Neutrophil (primary cell): ENCODE measurements around the gene NDUFA1.
"Not testable (repeated sequence)": the region's sequence is repeated elsewhere in the genome, so short reads cannot be mapped to it uniquely, and the experiment has no call there.

Source experiments
- H3K27ac ChIP-seq: fragments of 200-600 bp; sonication (generic); 2 replicates; pipeline ENCODE4 v1.5.1; 2016; ENCODE audit warnings: mild to moderate bottlenecking, moderate library complexity
- H3K27me3 ChIP-seq: fragments of 200-600 bp; sonication (generic); 2 replicates; pipeline ENCODE4 v1.6.0; 2016; ENCODE audit warnings: mild to moderate bottlenecking
- H3K36me3 ChIP-seq: fragments of 200-600 bp; sonication (generic); 2 replicates; pipeline ENCODE4 v1.5.1; 2017
- H3K4me1 ChIP-seq, 2 experiments: fragments of 200-600 bp in 1 of 2; sonication (generic) in 1 of 2; 1 replicate in 1 of 2; 2 replicates in 1 of 2; pipeline versions ENCODE4 v1.5.1 to v1.6.1; 2013 to 2016; ENCODE audit warnings: low read depth in 1 of 2, low read length in 1 of 2, mild to moderate bottlenecking in 1 of 2, moderate library complexity in 1 of 2; ENCODE audit not compliant: control insufficient read depth in 1 of 2, insufficient read depth in 1 of 2
- H3K4me3 ChIP-seq, 2 experiments: fragments of 200-600 bp in 1 of 2; sonication (generic) in 1 of 2; 1 replicate in 1 of 2; 2 replicates in 1 of 2; pipeline ENCODE4 v1.5.1; 2013 to 2016; ENCODE audit warnings: low read depth in 1 of 2, low read length in 1 of 2, mild to moderate bottlenecking in 1 of 2, moderate library complexity in 1 of 2
- H3K9me3 ChIP-seq: fragments of 200-600 bp; sonication (generic); 2 replicates; pipeline ENCODE4 v1.5.1; 2016
- CTCF ChIP-seq: fragments of 200-600 bp; sonication (generic); IDR thresholded peaks from 2 replicates; pipeline ENCODE4 v1.5.1; 2016; ENCODE audit warnings: antibody characterized with exemption

The NDUFA1 gene

GRCh38 chrX:119919835-119920585 lies 48.4 kb downstream of the NDUFA1 start:
- no peaks in the 10 kb centered on the region for H3K4me1 ChIP-seq
- peaks cover 15% of the 10 kb centered on the region for H3K36me3 ChIP-seq
- no peak overlapping the region for H3K4me3 ChIP-seq
- no peaks in the 10 kb centered on the region for H3K27me3 ChIP-seq
- no peaks in the 10 kb centered on the region for H3K9me3 ChIP-seq
- H3K27ac ChIP-seq = no peak overlapping the region
- no peak for TF ChIP-seq CTCF

DNA sequence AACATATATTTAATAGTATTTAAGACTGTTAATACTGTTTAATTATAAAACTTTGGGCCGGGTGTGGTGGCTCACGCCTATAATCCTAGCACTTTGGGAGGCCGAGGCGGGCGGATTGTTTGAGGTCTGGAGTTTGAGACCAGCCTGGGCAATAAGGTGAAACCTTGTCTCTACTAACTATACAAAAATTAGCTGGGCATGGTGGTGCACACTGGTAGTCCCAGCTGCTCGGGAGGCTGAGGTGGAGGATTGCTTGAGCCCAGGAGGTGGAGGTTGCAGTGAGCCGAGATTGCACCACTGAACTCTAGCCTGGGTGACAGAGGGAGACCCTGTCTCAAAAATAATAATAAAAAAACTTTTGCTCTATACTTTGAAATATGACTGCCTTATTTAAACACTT lies 50.8 kb downstream of the NDUFA1 start:
- not testable (repeated sequence) for H3K4me1 ChIP-seq, H3K4me3 ChIP-seq, H3K27ac ChIP-seq, H3K27me3 ChIP-seq, H3K9me3 ChIP-seq
- peaks cover 29% of the 10 kb centered on the region for H3K36me3 ChIP-seq
